8988T (cell line): ENCODE measurements around the gene SIMC1.
A peak's percentile ranks its signal among the peaks of the same experiment; 100 is the strongest.

Source experiments
- DNase-seq: peaks from one replicate; pipeline ENCODE4 v3.0.0; 2011

SIMC1 gene

GRCh38 chr5:176317534-176318374 is 79.5 kb downstream of the SIMC1 start:
- DNase-seq = no peak

GRCh38 chr5:176319827-176320554 is 81.8 kb downstream of the SIMC1 start:
- DNase-seq = no peak

GRCh38 chr5:176320577-176320976 is 82.4 kb downstream of the SIMC1 start:
- DNase-seq = no peak

GRCh38 chr5:176334031-176334770 is 96.0 kb downstream of the SIMC1 start:
- no peak for DNase-seq

- DNase-seq = no peak
These were observed 99.7 kb downstream of the SIMC1 start for GRCh38 chr5:176337913-176338312.

GRCh38 chr5:176339304-176339703 is 101.1 kb downstream of the SIMC1 start:
- no peak for DNase-seq

- DNase-seq = no peak
These were observed 103.3 kb downstream of the SIMC1 start for GRCh38 chr5:176341325-176342157.

GRCh38 chr5:176342158-176342483 is 103.9 kb downstream of the SIMC1 start:
- no peak for DNase-seq

- DNase-seq = no peak
These were observed 104.7 kb downstream of the SIMC1 start for GRCh38 chr5:176342766-176343458.

GRCh38 chr5:176350416-176350815 is 112.2 kb downstream of the SIMC1 start:
- no peak for DNase-seq

GRCh38 chr5:176352116-176352878 is 114.1 kb downstream of the SIMC1 start:
- no peak for DNase-seq

- no peak for DNase-seq
These were observed 115.3 kb downstream of the SIMC1 start for GRCh38 chr5:176353533-176353932.

GRCh38 chr5:176355400-176356178 is 117.4 kb downstream of the SIMC1 start:
- DNase-seq = no peak

GRCh38 chr5:176356179-176356566 is 117.9 kb downstream of the SIMC1 start:
- no peak for DNase-seq

- DNase-seq = no peak
These were observed 121.4 kb downstream of the SIMC1 start for GRCh38 chr5:176359658-176360057.

GRCh38 chr5:176360894-176361436 is 122.7 kb downstream of the SIMC1 start:
- DNase-seq = no peak

- peak; percentile 85 for DNase-seq
These were observed 123.4 kb downstream of the SIMC1 start, which contains the start of gene KIAA1191 for GRCh38 chr5:176361437-176362232. KIAA1191 (minus strand) TSS chr5:176361764; CDS start chr5:176359508, 2,256 bp downstream.

- no peak for DNase-seq
These were observed 123.9 kb downstream of the SIMC1 start for GRCh38 chr5:176362233-176362490.

- DNase-seq = no peak
These were observed 126.6 kb downstream of the SIMC1 start for GRCh38 chr5:176364765-176365350.
